Vagina (tissue), 2 donors: ENCODE measurements around the gene DRP2. TPM values are rescaled to one million over a fixed set of nuclear protein-coding genes. Genes with fewer than 3 reads are reported as not detected.

ENCODE experiments used
- DNase-seq, 2 donors: peaks; one replicate each; pipeline ENCODE4 v3.0.0-alpha.2; 2017; ENCODE audit errors: extremely low spot score in 2 of 2
- H3K27ac ChIP-seq: fragments of 200-600 bp; sonication (generic); one replicate; pipeline ENCODE4 v1.5.1; 2019
- H3K27me3 ChIP-seq: fragments of 200-600 bp; sonication (generic); one replicate; pipeline ENCODE4 v1.5.1; 2019
- H3K36me3 ChIP-seq, 2 donors: fragments of 200-600 bp; sonication (generic); one replicate each; pipeline ENCODE4 v1.5.1; 2017 to 2019
- H3K4me1 ChIP-seq: fragments of 200-600 bp; sonication (generic); one replicate; pipeline ENCODE4 v1.5.1; 2019
- H3K4me3 ChIP-seq, 2 donors: fragments of 200-600 bp; sonication (generic); 1 replicate in 1 of 2; 2 replicates in 1 of 2; pipeline ENCODE4 v1.5.1; 2016 to 2019
- H3K9me3 ChIP-seq: fragments of 200-600 bp; sonication (generic); one replicate; pipeline ENCODE4 v1.5.1; 2019
- CTCF ChIP-seq, 3 experiments: fragments of 450-650 bp in 2 of 3; fragments of 200-600 bp in 1 of 3; sonication (generic) in 1 of 3; IDR thresholded peaks; one replicate each; pipeline ENCODE4 v1.5.1; 2017 to 2019; ENCODE audit warnings: antibody characterized with exemption in 3 of 3, mild to moderate bottlenecking in 2 of 3, moderate library complexity in 2 of 3
- POLR2A ChIP-seq, 2 donors: fragments of 450-650 bp; IDR thresholded peaks; one replicate each; pipeline ENCODE4 v1.6.1; 2017; ENCODE audit warnings: antibody characterized with exemption in 2 of 2, mild to moderate bottlenecking in 2 of 2, moderate library complexity in 2 of 2
- POLR2AphosphoS5 ChIP-seq, 2 donors: sonication (generic); formaldehyde crosslinking; IDR thresholded peaks; one replicate each; pipeline ENCODE4 v1.9.0; 2017; ENCODE audit warnings: antibody characterized with exemption in 2 of 2, mild to moderate bottlenecking in 2 of 2, low read depth in 1 of 2; ENCODE audit not compliant: insufficient read depth in 1 of 2
- intact Hi-C: fragments of 100-400 bp; cut with DNase I; formaldehyde crosslinking; loops from one replicate; pipeline ENCODE4 v1.15.1; 2023
- total RNA-seq: library from RNA; depleted of rRNA; stranded (reverse); fragments of >200 nt; gene quantifications from one replicate; pipeline ENCODE4 v1.2.3, GENCODE V29; 2016

Gene DRP2
- total RNA-seq, 1 donor from 2014 or later: 1.5 TPM

GRCh38 chrX:101208152-101208905, 11.3 kb upstream of the DRP2 start:
- intact Hi-C loops: no loop called here
- no peak overlapping the region for H3K27ac ChIP-seq

GRCh38 chrX:101210630-101211029, 9.0 kb upstream of the DRP2 start:
- Histone ChIP-seq H3K4me3 (no peak overlapping the region), H3K4me1 (no peaks in the 10 kb centered on the region), H3K9me3 (no peaks in the 10 kb centered on the region), H3K36me3 (no peaks in the 10 kb centered on the region), H3K27ac (no peak overlapping the region), H3K27me3 (no peaks in the 10 kb centered on the region)
- no peak for DNase-seq
- intact Hi-C loops: no loop called here
- TF ChIP-seq CTCF (IDR thresholded peaks at IDR 0.05): no peak
- no peak for TF ChIP-seq POLR2AphosphoS5 (IDR thresholded peaks at IDR 0.05; ENCODE audit: insufficient read depth in 1 of 2, low read depth in 1 of 2)
- TF ChIP-seq POLR2A (IDR thresholded peaks at IDR 0.05): no peak

More at GRCh38 chrX:101208152-101208905, 11.3 kb upstream of the DRP2 start:
- Histone ChIP-seq H3K27me3 (no peaks in the 10 kb centered on the region), H3K9me3 (no peaks in the 10 kb centered on the region), H3K4me1 (no peaks in the 10 kb centered on the region), H3K36me3 (no peaks in the 10 kb centered on the region), H3K4me3 (no peak overlapping the region)
- no peak for DNase-seq
- TF ChIP-seq POLR2AphosphoS5 (IDR thresholded peaks at IDR 0.05; ENCODE audit: insufficient read depth in 1 of 2, low read depth in 1 of 2) (no peak), POLR2A (IDR thresholded peaks at IDR 0.05) (no peak), CTCF (IDR thresholded peaks at IDR 0.05) (no peak)

GRCh38 chrX:101217689-101218088, 1.9 kb upstream of the DRP2 start:
- no peak for DNase-seq
- Histone ChIP-seq H3K4me3 (no peak overlapping the region), H3K9me3 (no peaks in the 10 kb centered on the region), H3K27me3 (no peaks in the 10 kb centered on the region), H3K27ac (no peak overlapping the region), H3K36me3 (no peaks in the 10 kb centered on the region), H3K4me1 (no peaks in the 10 kb centered on the region)
- TF ChIP-seq CTCF (IDR thresholded peaks at IDR 0.05) (no peak), POLR2A (IDR thresholded peaks at IDR 0.05) (no peak), POLR2AphosphoS5 (IDR thresholded peaks at IDR 0.05; ENCODE audit: insufficient read depth in 1 of 2, low read depth in 1 of 2) (no peak)
- intact Hi-C loops: no loop called here

GRCh38 chrX:101219864-101220346, 319 bp downstream of the DRP2 start:
- intact Hi-C loops: no loop called here
- Histone ChIP-seq H3K9me3 (no peaks in the 10 kb centered on the region), H3K27me3 (no peaks in the 10 kb centered on the region), H3K4me3 (peak overlapping the region; percentile 6), H3K4me1 (no peaks in the 10 kb centered on the region), H3K36me3 (no peaks in the 10 kb centered on the region), H3K27ac (no peak overlapping the region)
- TF ChIP-seq POLR2A (IDR thresholded peaks at IDR 0.05): no peak
- TF ChIP-seq POLR2AphosphoS5 (IDR thresholded peaks at IDR 0.05; ENCODE audit: insufficient read depth in 1 of 2, low read depth in 1 of 2): no peak
- TF ChIP-seq CTCF (IDR thresholded peaks at IDR 0.05): no peak
- DNase-seq: no peak

- intact Hi-C loops: no loop called here
- H3K9me3 ChIP-seq: no peaks in the 10 kb centered on the region
Observed at GRCh38 chrX:101220662-101221260, 1.2 kb downstream of the DRP2 start.

More at GRCh38 chrX:101220662-101221260, 1.2 kb downstream of the DRP2 start:
- Histone ChIP-seq H3K36me3 (no peaks in the 10 kb centered on the region), H3K27me3 (no peaks in the 10 kb centered on the region), H3K4me1 (no peaks in the 10 kb centered on the region), H3K27ac (no peak overlapping the region), H3K4me3 (no peak overlapping the region)
- no peak for TF ChIP-seq POLR2A (IDR thresholded peaks at IDR 0.05)
- no peak for TF ChIP-seq CTCF (IDR thresholded peaks at IDR 0.05)
- TF ChIP-seq POLR2AphosphoS5 (IDR thresholded peaks at IDR 0.05; ENCODE audit: insufficient read depth in 1 of 2, low read depth in 1 of 2): no peak
- DNase-seq: no peak
